HG02763 (cell line): ENCODE results near the gene ZBTB49.
"Not testable (repeated sequence)": the region's sequence is repeated elsewhere in the genome, so short reads cannot be mapped to it uniquely, and the experiment has no call there.

Source experiments
- ATAC-seq: cut with Tn5 transposase; IDR thresholded peaks from one replicate; pipeline ENCODE4 v1.9.1; 2021; ENCODE audit warnings: mild to moderate bottlenecking, moderate library complexity; ENCODE audit not compliant: unreplicated experiment

The ZBTB49 gene

DNA sequence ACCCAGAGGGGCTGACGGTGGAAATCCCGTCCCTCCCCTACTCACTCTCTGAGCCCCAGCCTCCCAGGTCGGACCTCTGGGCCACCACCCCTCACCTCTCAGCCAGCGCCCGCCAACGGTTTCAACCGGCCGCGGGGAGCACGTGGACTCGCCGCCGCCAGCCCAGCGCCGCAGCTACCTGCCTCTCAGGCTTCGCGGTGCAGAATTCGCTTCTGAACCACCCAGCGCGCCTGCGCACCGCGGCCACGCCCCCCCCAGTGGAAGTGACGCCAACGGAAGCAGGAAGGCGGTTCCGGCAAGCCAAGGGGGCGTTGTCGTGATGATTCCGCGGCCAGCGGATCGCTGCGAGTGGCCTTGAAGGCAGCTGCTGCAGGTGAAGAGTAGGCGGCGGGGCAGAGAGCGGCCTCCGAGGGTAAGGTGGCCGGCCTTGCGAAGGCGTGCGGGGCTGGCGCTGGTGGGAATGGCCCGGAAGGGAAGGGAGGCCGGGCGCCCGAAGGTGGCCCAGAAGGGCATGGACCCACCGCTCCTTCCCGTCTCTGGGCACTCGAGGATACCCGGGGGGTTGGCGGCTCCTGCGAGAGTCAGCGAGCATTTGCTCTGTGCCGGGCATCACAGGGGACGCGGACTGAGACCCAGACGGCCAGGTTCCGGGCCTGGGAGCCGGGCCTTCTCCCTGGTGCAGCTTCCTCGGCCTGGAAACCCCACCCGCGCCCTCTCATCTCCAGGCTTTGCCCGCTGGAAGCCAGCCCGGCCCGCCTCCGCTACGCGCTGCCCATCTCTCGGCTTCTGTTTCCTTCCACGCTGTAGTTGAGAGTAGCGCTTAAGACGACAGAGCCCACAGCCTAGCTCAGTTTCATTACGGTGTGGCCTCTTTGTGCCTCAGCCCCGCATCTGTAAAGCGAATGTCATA, at the start of gene ZBTB49, which contains the start of gene LYAR:
ZBTB49 (plus strand) TSS at position 311 of the 910 bp plus-strand sequence. CDS start 9,695 bp downstream, outside the sequence.
LYAR (minus strand) TSS at position 214 of the 910 bp plus-strand sequence. CDS start 6,412 bp downstream, outside the sequence.
- peak; percentile 85 for ATAC-seq

DNA sequence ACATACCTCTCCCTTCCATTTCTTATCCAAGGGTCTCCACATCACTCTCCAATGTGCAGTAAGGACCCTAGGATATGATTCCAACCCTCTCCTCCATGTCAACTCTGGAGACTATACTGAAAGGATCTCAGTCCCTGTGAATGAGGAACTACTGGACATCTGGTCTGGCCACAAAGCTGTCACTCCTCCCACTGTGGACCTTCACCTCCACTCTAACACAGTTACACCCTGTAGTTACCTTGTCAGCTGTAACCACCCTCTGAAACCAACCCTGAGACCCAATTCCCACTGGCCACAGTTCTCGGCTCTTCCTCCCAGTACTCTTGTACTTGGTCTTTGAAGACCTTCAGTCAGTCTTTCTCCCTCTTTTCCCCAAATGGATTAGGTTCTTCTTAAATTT, 44.9 kb upstream of the ZBTB49 start:
- no peak for ATAC-seq

- ATAC-seq = no peak
These were observed 42.4 kb upstream of the ZBTB49 start for GRCh38 chr4:4247696-4248028.

DNA sequence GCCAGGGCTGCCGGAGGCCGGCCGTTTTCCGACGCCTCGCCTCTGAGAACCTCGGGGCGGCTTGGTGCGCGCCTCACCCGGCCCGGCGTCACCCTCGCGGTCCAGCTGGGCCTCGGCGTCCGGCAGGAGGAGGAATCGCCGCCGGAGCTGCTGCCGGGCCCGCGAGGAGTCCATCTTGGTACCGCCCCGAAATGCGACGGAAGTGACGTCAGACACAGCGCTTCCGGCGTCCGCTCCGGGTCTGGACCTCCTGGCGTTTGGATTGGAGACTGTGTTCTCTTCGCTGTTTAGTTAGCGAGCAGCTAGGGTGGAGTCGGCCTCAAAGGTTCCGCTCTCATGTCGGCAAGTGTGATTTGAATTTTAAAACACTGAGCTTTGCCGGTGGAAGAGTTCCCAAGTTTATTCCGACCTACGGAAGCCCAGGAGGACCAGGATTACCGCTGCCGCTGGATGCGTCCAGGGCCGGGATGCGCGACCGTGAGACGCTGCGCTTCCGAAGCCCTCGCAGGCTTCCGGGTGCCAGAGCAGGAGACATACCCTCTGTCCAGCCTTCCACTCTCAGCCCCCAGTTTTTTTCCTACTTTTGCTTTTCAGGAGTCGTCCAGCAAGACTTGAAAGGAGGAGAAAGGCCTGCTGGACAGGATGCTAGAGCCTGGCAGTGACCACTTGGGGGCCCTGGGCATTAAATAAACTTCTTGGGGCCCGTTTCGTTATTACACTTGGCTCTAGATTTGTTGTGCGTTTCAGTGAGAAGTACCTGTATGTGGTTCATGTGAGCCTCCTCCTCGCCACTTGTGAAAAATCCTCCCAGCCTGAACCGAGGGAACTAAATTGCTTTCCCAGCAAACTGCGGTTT, 41.8 kb upstream of the ZBTB49 start, which contains the start of gene TMEM128:
TMEM128 (minus strand) TSS at position 195 of the 856 bp plus-strand sequence; CDS start at position 174, 21 bp downstream.
- ATAC-seq = peak; percentile 96

GRCh38 chr4:4248885-4249203, 41.2 kb upstream of the ZBTB49 start:
- no peak for ATAC-seq

- ATAC-seq = not testable (repeated sequence)
These were observed 40.7 kb upstream of the ZBTB49 start for GRCh38 chr4:4249342-4249741.

GRCh38 chr4:4249866-4250265, 40.2 kb upstream of the ZBTB49 start:
- ATAC-seq = no peak

DNA sequence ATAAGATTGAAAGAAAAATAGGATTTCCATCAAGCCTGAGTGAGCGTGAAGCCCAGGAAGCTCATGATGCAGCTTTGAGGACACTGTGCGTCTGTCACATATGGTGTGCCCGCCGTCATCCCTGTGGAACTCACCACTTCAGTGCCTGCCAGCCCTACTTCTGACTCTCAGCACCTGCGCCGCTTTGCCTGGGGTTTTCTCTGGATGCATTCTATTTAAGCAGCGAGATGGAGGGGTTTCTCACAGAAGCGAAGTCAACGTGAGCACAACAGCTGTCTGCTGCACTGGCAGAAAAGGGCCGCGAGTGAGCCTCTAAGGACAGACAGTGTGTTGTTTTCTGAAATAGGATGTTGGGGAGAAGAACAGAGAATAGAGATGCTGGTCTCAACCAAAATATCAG, 35.9 kb upstream of the ZBTB49 start:
- no peak for ATAC-seq

DNA sequence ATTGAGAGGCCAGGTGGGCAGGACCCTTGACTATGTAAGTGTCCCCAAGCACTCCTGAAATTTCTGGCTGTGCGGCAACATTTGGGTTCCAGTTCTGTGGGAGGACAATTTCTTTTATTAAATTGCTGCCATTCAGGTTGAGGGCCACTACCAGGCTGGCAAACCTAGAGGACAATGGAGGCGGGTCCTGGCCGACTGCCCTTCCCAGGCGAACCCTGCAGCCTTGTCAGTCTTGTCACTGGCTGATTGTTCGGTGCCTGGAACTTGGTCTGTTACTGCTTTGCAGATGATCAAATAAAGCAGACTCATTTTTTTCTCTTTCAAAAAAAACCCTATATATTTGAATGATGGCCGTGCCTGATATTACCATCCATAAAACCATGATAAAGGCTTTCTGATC, 35.4 kb upstream of the ZBTB49 start:
- no peak for ATAC-seq

- ATAC-seq = no peak
These were observed 33.3 kb upstream of the ZBTB49 start for GRCh38 chr4:4256799-4257198.

GRCh38 chr4:4257705-4258104, 32.3 kb upstream of the ZBTB49 start:
- not testable (repeated sequence) for ATAC-seq

DNA sequence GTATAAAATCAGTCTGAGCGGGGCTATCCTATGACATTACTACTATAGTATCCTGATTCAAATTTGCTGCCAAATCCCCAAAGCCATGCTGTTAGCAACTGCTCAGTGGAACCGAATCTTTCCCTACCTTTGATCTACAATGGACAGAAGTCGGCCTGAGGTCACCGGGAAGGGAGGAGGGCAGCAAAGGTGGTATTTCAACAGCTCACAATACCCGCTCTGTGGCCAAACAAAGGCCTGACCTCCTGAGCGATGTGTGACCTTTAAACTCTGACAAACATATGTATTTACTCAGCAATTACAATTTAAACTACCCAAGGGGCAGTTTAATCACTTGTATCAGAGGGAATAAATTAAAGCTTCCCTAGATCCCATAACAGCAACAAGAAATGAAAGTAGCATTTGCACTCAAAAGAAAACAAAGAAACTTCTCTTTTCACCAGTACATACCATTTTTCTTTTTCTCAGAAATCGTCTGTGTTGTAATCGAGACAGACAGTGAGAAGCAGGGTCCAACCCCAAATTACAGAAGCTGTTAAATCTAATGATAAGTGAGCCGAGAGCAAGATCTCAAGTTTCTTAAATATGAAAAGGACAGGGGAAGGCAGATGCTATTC, 30.5 kb upstream of the ZBTB49 start:
- no peak for ATAC-seq

GRCh38 chr4:4260185-4260751, 29.8 kb upstream of the ZBTB49 start:
- ATAC-seq = no peak

GRCh38 chr4:4267981-4268380, 22.1 kb upstream of the ZBTB49 start:
- ATAC-seq = no peak

- ATAC-seq = no peak
These were observed 21.3 kb upstream of the ZBTB49 start for GRCh38 chr4:4268776-4269175.

DNA sequence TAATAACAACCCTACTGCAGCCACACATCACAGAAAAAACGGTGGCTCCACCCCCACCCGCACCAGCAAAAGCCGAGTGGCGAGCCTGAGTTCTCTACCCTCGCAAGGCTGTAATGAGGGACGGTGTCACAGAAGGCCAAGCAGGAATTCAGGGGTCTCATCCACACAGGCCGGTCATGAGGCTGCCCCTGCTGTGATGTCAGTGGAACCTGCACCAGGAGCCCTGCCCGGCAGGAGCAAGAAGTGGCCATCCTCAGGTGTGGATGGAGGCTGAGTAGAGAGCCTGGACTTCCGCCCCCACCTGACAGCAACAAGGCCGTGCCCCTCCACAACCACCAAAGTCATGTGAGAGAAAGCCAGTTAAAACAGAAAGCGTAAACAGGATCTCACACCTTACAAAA, 20.7 kb upstream of the ZBTB49 start:
- no peak for ATAC-seq

DNA sequence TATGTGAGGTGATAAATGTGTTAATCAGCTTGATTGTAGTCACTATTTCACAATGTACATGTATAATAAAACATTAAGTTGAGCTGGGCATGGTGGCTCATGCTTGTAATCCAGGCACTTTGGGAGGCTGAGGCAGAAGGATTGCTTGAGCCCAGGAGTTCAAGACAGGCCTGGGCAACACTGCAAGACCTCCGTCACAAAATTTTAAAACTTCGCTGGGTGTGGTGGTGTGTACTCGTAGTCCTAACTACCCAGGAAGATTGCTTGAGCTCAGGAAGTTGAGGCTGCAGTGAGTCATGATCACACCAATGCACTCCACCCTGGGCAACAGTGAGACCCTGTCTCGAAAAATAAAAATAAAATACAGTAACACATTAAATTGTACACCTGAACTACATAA, 20.2 kb upstream of the ZBTB49 start:
- no peak for ATAC-seq

GRCh38 chr4:4270529-4270928, 19.5 kb upstream of the ZBTB49 start:
- ATAC-seq = no peak

DNA sequence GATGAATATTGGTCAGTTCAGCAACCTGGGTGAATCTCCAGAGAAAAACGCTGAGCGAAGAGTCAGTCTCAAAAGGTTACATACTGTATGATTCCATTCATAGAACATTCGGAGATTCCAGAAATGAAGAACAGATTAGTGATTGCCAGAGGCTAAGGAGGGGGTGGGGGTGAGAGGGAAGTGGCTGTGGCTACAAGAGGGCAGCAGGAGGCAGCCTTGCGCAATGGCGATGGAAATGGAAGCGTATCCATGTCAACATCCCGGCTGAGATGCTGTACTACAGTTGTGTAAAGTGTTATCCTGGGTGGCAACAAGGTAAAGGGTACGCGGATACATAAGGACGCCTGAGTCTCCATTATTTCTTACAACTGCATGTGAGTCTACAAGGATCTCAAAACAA, 18.1 kb upstream of the ZBTB49 start:
- no peak for ATAC-seq

- no peak for ATAC-seq
These were observed 15.8 kb upstream of the ZBTB49 start for GRCh38 chr4:4274226-4274625.

DNA sequence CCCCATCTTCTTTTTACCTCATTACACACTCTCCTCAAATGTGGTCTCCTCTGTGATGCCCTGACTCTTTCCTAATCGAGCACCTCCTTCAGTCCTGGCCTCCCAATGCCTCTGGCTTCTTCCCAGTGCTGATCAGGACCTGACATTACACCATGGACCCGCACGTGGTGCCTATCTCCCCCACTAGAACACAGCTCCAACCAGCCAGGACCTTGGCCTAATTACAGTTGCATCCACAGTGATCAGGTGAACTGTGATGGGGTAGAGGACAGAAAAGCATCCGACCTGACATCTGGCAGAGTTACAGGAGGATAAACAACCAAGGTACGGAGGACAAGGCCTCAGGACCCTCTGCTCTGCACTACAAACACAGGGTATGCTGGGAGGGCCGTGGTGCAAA, 12.5 kb upstream of the ZBTB49 start:
- no peak for ATAC-seq
